HCT116 (cell line): ENCODE measurements around the gene MAPKAP1. TPM values are rescaled to one million over a fixed set of nuclear protein-coding genes. Genes with fewer than 3 reads are reported as not detected.

Source experiments
- ATAC-seq: fragments of 200-7000 bp; cut with Tn5 transposase; 2 replicates; pipeline ENCODE4 v1.9.1; 2020; ENCODE audit warnings: mild to moderate bottlenecking, moderate library complexity
- BruUV-seq: library from RNA; stranded (reverse); fragments of 400-500 nt; replicated peaks from 2 replicates; lab custom pipeline; 2021; lab: Mats Ljungman, UMichigan
- CTCF ChIA-PET: fragments of 300-600 bp; sonication (Branson Sonifier 250); formaldehyde crosslinking; loops from one replicate; lab custom pipeline; 2021; ENCODE audit warnings: antibody characterized with exemption; lab: Charles Lee
- POLR2A ChIA-PET: fragments of 300-600, 350-600 bp; sonication (Branson Sonifier 250); formaldehyde crosslinking; loops from one replicate; lab custom pipeline; 2021; ENCODE audit warnings: antibody characterized with exemption; lab: Charles Lee
- RAD21 ChIA-PET, 2 experiments: fragments of 300-600 bp; sonication (Branson Sonifier 250); formaldehyde crosslinking; loops; one replicate each; lab custom pipeline; 2023; ENCODE audit warnings: low total read pairs in 2 of 2; ENCODE audit not compliant: uncharacterized antibody in 2 of 2, unreplicated experiment in 2 of 2, low non-redundant PET in 1 of 2; lab: Charles Lee
- DNase-seq: peaks from one replicate; pipeline ENCODE4 v3.0.0-alpha.2; 2010; ENCODE audit warnings: low read depth, low spot score
- H2AFZ ChIP-seq: fragments of 200-600 bp; shearing (Covaris generic), sonication (generic); 2 replicates; pipeline ENCODE4 v1.6.1; 2017; ENCODE audit warnings: low read depth, mixed run types, mixed read lengths, antibody characterized with exemption, low read length; ENCODE audit not compliant: poor library complexity, severe bottlenecking
- H3K27ac ChIP-seq: 2 replicates; pipeline ENCODE4 v1.5.1; 2012; ENCODE audit warnings: low read depth, low read length
- H3K27me3 ChIP-seq: fragments of 200-600 bp; sonication (generic); 2 replicates; pipeline ENCODE4 v1.6.1; 2016; ENCODE audit warnings: mixed run types, low read length, mixed read lengths; ENCODE audit not compliant: insufficient read depth
- H3K36me3 ChIP-seq, 2 experiments: fragments of 200-500 bp in 1 of 2; fragments of 200-600 bp in 1 of 2; sonication (Bioruptor generic) in 1 of 2; sonication (generic) in 1 of 2; 2 replicates each; pipeline versions ENCODE4 v1.5.1 to v1.6.1; 2014 to 2016; ENCODE audit warnings: low read length in 2 of 2, inconsistent platforms in 1 of 2, mixed read lengths in 1 of 2, mixed run types in 1 of 2; ENCODE audit not compliant: insufficient read depth in 2 of 2, control insufficient read depth in 1 of 2
- H3K4me1 ChIP-seq, 2 experiments: fragments of 200-600 bp in 1 of 2; sonication (generic) in 1 of 2; 2 replicates each; pipeline versions ENCODE4 v1.5.1 to v1.6.1; 2012 to 2017; ENCODE audit warnings: low read length in 2 of 2, inconsistent platforms in 1 of 2, mild to moderate bottlenecking in 1 of 2, mixed read lengths in 1 of 2, mixed run types in 1 of 2, moderate library complexity in 1 of 2; ENCODE audit not compliant: insufficient read depth in 2 of 2, control insufficient read depth in 1 of 2
- H3K4me2 ChIP-seq: fragments of 200-600 bp; sonication (generic); 2 replicates; pipeline ENCODE4 v1.6.1; 2017; ENCODE audit warnings: mixed run types, low read length, mixed read lengths
- H3K4me3 ChIP-seq, 2 experiments: fragments of 200-600 bp in 1 of 2; sonication (generic) in 1 of 2; replicated peaks in 1 of 2; 2 replicates each; pipeline ENCODE4 v1.5.1; 2011 to 2016; ENCODE audit warnings: low read length in 2 of 2, control low read depth in 1 of 2, low read depth in 1 of 2, mild to moderate bottlenecking in 1 of 2, mixed read lengths in 1 of 2, mixed run types in 1 of 2
- H3K79me2 ChIP-seq: fragments of 200-600 bp; sonication (generic); 2 replicates; pipeline ENCODE4 v1.6.1; 2017; ENCODE audit warnings: mild to moderate bottlenecking, mixed run types, low read length, moderate library complexity, mixed read lengths; ENCODE audit not compliant: insufficient read depth
- H3K9ac ChIP-seq: fragments of 200-600 bp; sonication (generic); 2 replicates; pipeline ENCODE4 v1.6.1; 2016; ENCODE audit warnings: low read length, mixed read lengths
- H3K9me2 ChIP-seq: fragments of 200-600 bp; sonication (generic), shearing (Covaris generic); 2 replicates; pipeline ENCODE4 v1.6.1; 2017; ENCODE audit warnings: mixed run types, mild to moderate bottlenecking, moderate library complexity; ENCODE audit not compliant: insufficient read depth
- H3K9me3 ChIP-seq, 2 experiments: fragments of 200-500 bp in 1 of 2; fragments of 200-600 bp in 1 of 2; sonication (Bioruptor generic) in 1 of 2; sonication (generic) in 1 of 2; 2 replicates each; pipeline ENCODE4 v1.6.1; 2014 to 2017; ENCODE audit warnings: low read length in 2 of 2, mixed read lengths in 2 of 2, inconsistent platforms in 1 of 2, low read depth in 1 of 2, mild to moderate bottlenecking in 1 of 2, mixed run types in 1 of 2, moderate library complexity in 1 of 2; ENCODE audit not compliant: control insufficient read depth in 1 of 2, insufficient read depth in 1 of 2
- H4K20me1 ChIP-seq: fragments of 200-600 bp; sonication (generic), shearing (Covaris generic); 2 replicates; pipeline ENCODE4 v1.6.1; 2017; ENCODE audit warnings: mixed run types, mild to moderate bottlenecking, moderate library complexity; ENCODE audit not compliant: insufficient read depth
- ATF3 ChIP-seq: IDR thresholded peaks from 2 replicates; pipeline ENCODE4 v1.6.1; 2012
- CEBPB ChIP-seq: IDR thresholded peaks from 2 replicates; pipeline ENCODE4 v1.6.1; 2012; ENCODE audit warnings: low read depth
- EGR1 ChIP-seq: IDR thresholded peaks from 2 replicates; pipeline ENCODE4 v1.6.1; 2012; ENCODE audit warnings: low read depth
- ELF1 ChIP-seq: IDR thresholded peaks from 2 replicates; pipeline ENCODE4 v1.6.1; 2012; ENCODE audit warnings: low read depth, borderline replicate concordance
- EZH2phosphoT487 ChIP-seq: fragments of 200-600 bp; IDR thresholded peaks from 2 replicates; pipeline ENCODE4 v1.6.1; 2018; ENCODE audit warnings: antibody characterized with exemption, borderline replicate concordance
- JUND ChIP-seq: IDR thresholded peaks from 2 replicates; pipeline ENCODE4 v1.6.1; 2012
- POLR2AphosphoS5 ChIP-seq: IDR thresholded peaks from 2 replicates; pipeline ENCODE4 v1.6.1; 2011; ENCODE audit warnings: mild to moderate bottlenecking, low read depth, low read length, moderate library complexity
- REST ChIP-seq: IDR thresholded peaks from 2 replicates; pipeline ENCODE4 v1.6.1; 2012; ENCODE audit warnings: low read depth
- SIN3A ChIP-seq: IDR thresholded peaks from 2 replicates; pipeline ENCODE4 v1.6.1; 2012; ENCODE audit warnings: low read depth
- ZBTB33 ChIP-seq: IDR thresholded peaks from 2 replicates; pipeline ENCODE4 v1.6.1; 2011; ENCODE audit warnings: mild to moderate bottlenecking, low read length, moderate library complexity; ENCODE audit not compliant: insufficient replicate concordance; ENCODE audit errors: extremely low read depth
- ZFX ChIP-seq: fragments of 450-650 bp; IDR thresholded peaks from 2 replicates; pipeline ENCODE4 v1.6.1; 2017
- intact Hi-C: fragments of 100-400 bp; cut with micrococcal nuclease; formaldehyde crosslinking; loops from 2 replicates; pipeline ENCODE4 v1.10.0; 2022
- total RNA-seq: library from RNA; stranded (reverse); gene quantifications from one replicate; pipeline ENCODE4 v1.2.1, GENCODE V29; 2021; ENCODE audit not compliant: unreplicated experiment

Gene MAPKAP1
- total RNA-seq, 1 experiment from 2014 or later, result 72.5 TPM

- no TSS peak for BruUV-seq
- H3K27ac ChIP-seq, result no peak overlapping the region
- no peak overlapping the region for H3K4me2 ChIP-seq
- no peak for TF ChIP-seq ZBTB33
- TF ChIP-seq JUND, result no peak
- no peak for TF ChIP-seq EZH2phosphoT487
- TF ChIP-seq SIN3A, result no peak
- no peak for TF ChIP-seq POLR2AphosphoS5
- TF ChIP-seq REST, result no peak
- no peak for TF ChIP-seq CEBPB
- TF ChIP-seq ELF1, result no peak
- TF ChIP-seq ZFX, result no peak
- no peak for TF ChIP-seq ATF3
- no peak for TF ChIP-seq EGR1
- H3K79me2 ChIP-seq, result no peaks in the 10 kb centered on the region
- ATAC-seq (no peak; the same call in 1 of the 2 replicates), DNase-seq (no peak)
- no peaks in the 10 kb centered on the region for H4K20me1 ChIP-seq
- no peak overlapping the region for H2AFZ ChIP-seq
- H3K27me3 ChIP-seq, result no peaks in the 10 kb centered on the region
- peaks cover 0 to 8% of the 10 kb centered on the region in 2 experiments; a peak in 1 of 4 replicates for H3K4me1 ChIP-seq
- ChIA-PET POLR2A (no interaction called here), CTCF (no interaction called here), RAD21 (no interaction called here)
- H3K36me3 ChIP-seq, result no peaks in the 10 kb centered on the region
- no peak overlapping the region for H3K9ac ChIP-seq
- no peaks in the 10 kb centered on the region for H3K9me2 ChIP-seq
- no peaks in the 10 kb centered on the region for H3K9me3 ChIP-seq
- intact Hi-C loops, result no loop called here
- no peak overlapping the region for H3K4me3 ChIP-seq
Observed at GRCh38 chr9:125393426-125393825, 313.6 kb downstream of the MAPKAP1 start.
